IPS-15b (cell line): ENCODE data around the gene PCDHAC1.

ENCODE experiments used
- H3K27me3 ChIP-seq: one replicate; pipeline ENCODE4 v1.6.1; 2013; ENCODE audit warnings: low read length; ENCODE audit not compliant: control insufficient read depth, insufficient read depth
- H3K36me3 ChIP-seq: one replicate; pipeline ENCODE4 v1.6.1; 2013; ENCODE audit warnings: low read length; ENCODE audit not compliant: control insufficient read depth, insufficient read depth
- H3K4me1 ChIP-seq: one replicate; pipeline ENCODE4 v1.6.1; 2013; ENCODE audit warnings: mild to moderate bottlenecking, low read length; ENCODE audit not compliant: control insufficient read depth, insufficient read depth
- H3K4me3 ChIP-seq: one replicate; pipeline ENCODE4 v1.5.1; 2013; ENCODE audit warnings: low read depth, low read length
- H3K9ac ChIP-seq: one replicate; pipeline ENCODE4 v1.6.1; 2013; ENCODE audit warnings: low read depth, mild to moderate bottlenecking, low read length
- H3K9me3 ChIP-seq: one replicate; pipeline ENCODE4 v1.6.1; 2013; ENCODE audit warnings: mild to moderate bottlenecking, low read length; ENCODE audit not compliant: control insufficient read depth, insufficient read depth

The PCDHAC1 gene

GRCh38 chr5:140973550-140973949, 47.5 kb downstream of the PCDHAC1 start:
- Histone ChIP-seq H3K4me3 (no peak overlapping the region), H3K4me1 (peaks cover 6% of the 10 kb centered on the region), H3K36me3 (no peaks in the 10 kb centered on the region), H3K9ac (no peak overlapping the region), H3K27me3 (peaks cover 3% of the 10 kb centered on the region), H3K9me3 (no peaks in the 10 kb centered on the region)

- peaks cover 6% of the 10 kb centered on the region for H3K4me1 ChIP-seq
- no peaks in the 10 kb centered on the region for H3K36me3 ChIP-seq
- H3K9ac ChIP-seq: no peak overlapping the region
- H3K9me3 ChIP-seq: no peaks in the 10 kb centered on the region
- no peak overlapping the region for H3K4me3 ChIP-seq
- H3K27me3 ChIP-seq: no peaks in the 10 kb centered on the region
These were observed 50.9 kb downstream of the PCDHAC1 start for GRCh38 chr5:140977003-140977402.

- no peak overlapping the region for H3K9ac ChIP-seq
- no peaks in the 10 kb centered on the region for H3K9me3 ChIP-seq
- no peak overlapping the region for H3K4me3 ChIP-seq
- peaks cover 6% of the 10 kb centered on the region for H3K4me1 ChIP-seq
- no peaks in the 10 kb centered on the region for H3K27me3 ChIP-seq
- no peaks in the 10 kb centered on the region for H3K36me3 ChIP-seq
These were observed 52.2 kb downstream of the PCDHAC1 start for GRCh38 chr5:140978260-140978659.

DNA sequence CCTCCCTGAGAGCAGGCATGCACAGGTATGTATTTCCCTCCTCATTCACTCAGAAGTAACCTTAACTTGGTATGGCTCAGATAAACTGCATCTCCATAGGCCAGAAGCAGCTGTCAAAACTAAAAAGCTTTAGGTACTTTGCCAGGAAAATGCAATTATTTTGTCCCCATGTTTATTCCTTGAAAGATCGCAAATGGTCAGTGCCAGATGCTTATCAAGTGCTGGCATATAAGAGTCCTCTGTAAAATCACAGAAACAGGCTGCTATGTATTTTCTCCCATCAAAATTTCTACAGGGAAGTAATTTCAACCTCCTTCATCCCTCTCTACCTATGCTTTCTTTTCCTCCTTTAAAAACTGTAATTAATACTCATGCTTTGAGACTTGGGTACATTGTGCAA, 52.9 kb downstream of the PCDHAC1 start:
- no peaks in the 10 kb centered on the region for H3K27me3 ChIP-seq
- peaks cover 6% of the 10 kb centered on the region for H3K4me1 ChIP-seq
- H3K9ac ChIP-seq: no peak overlapping the region
- no peak overlapping the region for H3K4me3 ChIP-seq
- no peaks in the 10 kb centered on the region for H3K36me3 ChIP-seq
- H3K9me3 ChIP-seq: no peaks in the 10 kb centered on the region
